Measurements from ENCODE around the gene HK1.

HK1 gene

GRCh38 chr10:69418052-69418752, 139.9 kb downstream of the HK1 start:
- H3K4me3 ChIP-seq (ENCODE audit: low read length), result no peak overlapping the region
- no peaks in the 10 kb centered on the region for H3K9me3 ChIP-seq (ENCODE audit: insufficient read depth, low read length)
- H3K4me2 ChIP-seq (ENCODE audit: low read length), result no peak overlapping the region
- H3K27ac ChIP-seq (ENCODE audit: low read length), result no peak overlapping the region
- no peak overlapping the region for H2AFZ ChIP-seq (ENCODE audit: low read depth, low read length)
- H3K36me3 ChIP-seq (replicated peaks; ENCODE audit: low read depth, low read length), result no peaks in the 10 kb centered on the region
- H3K4me1 ChIP-seq (ENCODE audit: low read length), result no peaks in the 10 kb centered on the region
- no peaks in the 10 kb centered on the region for H3K27me3 ChIP-seq (ENCODE audit: low read depth, low read length)
- H4K20me1 ChIP-seq (ENCODE audit: insufficient read depth, low read length), result no peaks in the 10 kb centered on the region
- no peak overlapping the region for H3K9ac ChIP-seq (ENCODE audit: low read length)
- H3K79me2 ChIP-seq (ENCODE audit: low read length), result no peaks in the 10 kb centered on the region
- no peak for TF ChIP-seq EZH2phosphoT487 (IDR thresholded peaks at IDR 0.05; ENCODE audit: low read depth)
- no peak for TF ChIP-seq CTCF (IDR thresholded peaks at IDR 0.05; ENCODE audit: low read depth, low read length)

GRCh38 chr10:69419096-69419743, 140.9 kb downstream of the HK1 start:
- Histone ChIP-seq H3K4me3 (ENCODE audit: low read length) (no peak overlapping the region), H3K4me1 (ENCODE audit: low read length) (no peaks in the 10 kb centered on the region), H3K36me3 (replicated peaks; ENCODE audit: low read depth, low read length) (no peaks in the 10 kb centered on the region), H3K9me3 (ENCODE audit: insufficient read depth, low read length) (no peaks in the 10 kb centered on the region), H4K20me1 (ENCODE audit: insufficient read depth, low read length) (no peaks in the 10 kb centered on the region), H2AFZ (ENCODE audit: low read depth, low read length) (no peak overlapping the region), H3K4me2 (ENCODE audit: low read length) (no peak overlapping the region), H3K79me2 (ENCODE audit: low read length) (no peaks in the 10 kb centered on the region), H3K27me3 (ENCODE audit: low read depth, low read length) (no peaks in the 10 kb centered on the region), H3K27ac (ENCODE audit: low read length) (no peak overlapping the region), H3K9ac (ENCODE audit: low read length) (no peak overlapping the region)
- TF ChIP-seq EZH2phosphoT487 (IDR thresholded peaks at IDR 0.05; ENCODE audit: low read depth) (no peak), CTCF (IDR thresholded peaks at IDR 0.05; ENCODE audit: low read depth, low read length) (no peak)

GRCh38 chr10:69419744-69420126, 141.4 kb downstream of the HK1 start:
- TF ChIP-seq CTCF (IDR thresholded peaks at IDR 0.05; ENCODE audit: low read depth, low read length) (no peak), EZH2phosphoT487 (IDR thresholded peaks at IDR 0.05; ENCODE audit: low read depth) (no peak)
- H3K27me3 ChIP-seq (ENCODE audit: low read depth, low read length), result no peaks in the 10 kb centered on the region
- H3K27ac ChIP-seq (ENCODE audit: low read length), result no peak overlapping the region
- no peaks in the 10 kb centered on the region for H3K36me3 ChIP-seq (replicated peaks; ENCODE audit: low read depth, low read length)
- no peaks in the 10 kb centered on the region for H4K20me1 ChIP-seq (ENCODE audit: insufficient read depth, low read length)
- no peak overlapping the region for H3K4me2 ChIP-seq (ENCODE audit: low read length)
- no peak overlapping the region for H3K9ac ChIP-seq (ENCODE audit: low read length)
- no peaks in the 10 kb centered on the region for H3K79me2 ChIP-seq (ENCODE audit: low read length)
- no peaks in the 10 kb centered on the region for H3K9me3 ChIP-seq (ENCODE audit: insufficient read depth, low read length)
- no peak overlapping the region for H2AFZ ChIP-seq (ENCODE audit: low read depth, low read length)
- H3K4me3 ChIP-seq (ENCODE audit: low read length), result no peak overlapping the region
- no peaks in the 10 kb centered on the region for H3K4me1 ChIP-seq (ENCODE audit: low read length)

DNA sequence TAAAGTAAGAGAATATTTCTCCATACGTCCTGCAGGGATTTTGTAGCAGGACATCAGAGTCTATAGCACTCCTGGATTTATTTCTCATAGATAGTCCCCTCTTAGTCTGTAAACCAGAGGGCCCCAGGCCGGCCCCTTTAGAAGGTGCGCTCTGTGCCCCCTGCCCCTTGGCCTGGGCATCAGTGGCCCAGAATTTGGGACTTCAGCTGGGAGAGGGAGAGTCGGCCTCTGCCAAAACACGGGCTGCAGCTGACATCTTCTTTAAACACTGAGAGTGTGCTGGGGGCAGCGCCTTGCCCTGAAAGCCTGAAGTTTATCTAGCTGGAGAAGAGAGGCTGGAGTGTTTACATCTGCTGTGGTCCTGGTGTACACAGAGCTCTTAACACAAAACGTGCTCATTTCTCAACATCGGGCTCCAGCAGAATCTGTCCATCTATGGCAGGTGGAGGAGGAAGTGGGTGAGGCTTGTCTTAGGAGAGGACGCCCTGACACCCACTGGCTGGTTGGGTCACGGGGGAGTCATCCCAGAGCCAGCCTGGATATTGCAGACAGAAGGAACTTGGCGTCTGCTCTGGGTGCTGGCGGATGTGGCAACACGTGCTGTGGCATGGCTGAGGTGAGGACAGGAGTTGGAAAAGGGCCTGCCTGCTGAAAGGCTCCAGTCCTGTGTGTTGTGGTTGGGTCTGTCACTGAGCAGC, 143.5 kb downstream of the HK1 start:
- Histone ChIP-seq H4K20me1 (ENCODE audit: insufficient read depth, low read length) (no peaks in the 10 kb centered on the region), H3K4me3 (ENCODE audit: low read length) (no peak overlapping the region), H3K9me3 (ENCODE audit: insufficient read depth, low read length) (no peaks in the 10 kb centered on the region), H3K9ac (ENCODE audit: low read length) (no peak overlapping the region), H3K4me2 (ENCODE audit: low read length) (no peak overlapping the region), H3K4me1 (ENCODE audit: low read length) (no peaks in the 10 kb centered on the region), H3K79me2 (ENCODE audit: low read length) (no peaks in the 10 kb centered on the region), H2AFZ (ENCODE audit: low read depth, low read length) (no peak overlapping the region), H3K27me3 (ENCODE audit: low read depth, low read length) (no peaks in the 10 kb centered on the region), H3K27ac (ENCODE audit: low read length) (no peak overlapping the region), H3K36me3 (replicated peaks; ENCODE audit: low read depth, low read length) (no peaks in the 10 kb centered on the region)
- no peak for TF ChIP-seq EZH2phosphoT487 (IDR thresholded peaks at IDR 0.05; ENCODE audit: low read depth)
- TF ChIP-seq CTCF (IDR thresholded peaks at IDR 0.05; ENCODE audit: low read depth, low read length), result no peak
